ENCODE data around the gene GSTM2.

GRCh38 chr1:109712321-109712864, 44.5 kb downstream of the GSTM2 start:
- no peak for TF ChIP-seq CTCF (IDR thresholded peaks at IDR 0.05 in 8 of 11, conservative IDR thresholded peaks at IDR 0.05 in 3 of 11)
- TF ChIP-seq POLR2AphosphoS5 (IDR thresholded peaks at IDR 0.05) = no peak
- TF ChIP-seq POLR2A (IDR thresholded peaks at IDR 0.05) = no peak

Measured in spleen (tissue), 7 donors.